ENCODE data around the gene DTNBP1.

The DTNBP1 gene

GRCh38 chr6:15697895-15698294 is 35.1 kb upstream of the DTNBP1 start:
- Histone ChIP-seq H3K27ac (no peak overlapping the region), H3K36me3 (no peaks in the 10 kb centered on the region), H3K4me3 (no peak overlapping the region), H3K27me3 (no peaks in the 10 kb centered on the region), H3K4me1 (no peaks in the 10 kb centered on the region), H3K9me3 (no peaks in the 10 kb centered on the region)
- intact Hi-C loops (cut with DNase I; ENCODE audit: low total_unique reads): loop anchor here (10.0 kb wide), 1 partner anchor 577 kb away; no protein-coding TSS in a partner anchor
- no peak for DNase-seq
- TF ChIP-seq CTCF (IDR thresholded peaks at IDR 0.05): no peak

GRCh38 chr6:15691250-15691869 is 28.5 kb upstream of the DTNBP1 start:
- Histone ChIP-seq H3K4me3 (peak overlapping the region; percentile 43 to 46), H3K27me3 (no peaks in the 10 kb centered on the region), H3K36me3 (no peaks in the 10 kb centered on the region), H3K27ac (peak overlapping the region; percentile 48 to 57), H3K4me1 (peaks cover 0 to 14% (median 9%) of the 10 kb centered on the region in 4 donors), H3K9me3 (no peaks in the 10 kb centered on the region)
- peak; percentile 98 to 100 for TF ChIP-seq CTCF (IDR thresholded peaks at IDR 0.05)
- DNase-seq: peak; percentile 85 to 92
- intact Hi-C loops (cut with DNase I; ENCODE audit: low total_unique reads): loop anchor here (2.0 to 10.0 kb wide), 3 partner anchors 437 to 583 kb away; partner anchors contain the start of gene MYLIP

- DNase-seq: no peak
Measured at GRCh38 chr6:15690510-15690909, 27.7 kb upstream of the DTNBP1 start.

GRCh38 chr6:15689586-15690482 is 27.0 kb upstream of the DTNBP1 start:
- Histone ChIP-seq H3K36me3 (no peaks in the 10 kb centered on the region), H3K4me3 (no peak overlapping the region), H3K9me3 (no peaks in the 10 kb centered on the region), H3K4me1 (peaks cover 0 to 14% (median 9%) of the 10 kb centered on the region in 4 donors), H3K27ac (peak overlapping the region; percentile 48 to 57), H3K27me3 (no peaks in the 10 kb centered on the region)
- DNase-seq: no peak
- TF ChIP-seq CTCF (IDR thresholded peaks at IDR 0.05): no peak
- intact Hi-C loops (cut with DNase I; ENCODE audit: low total_unique reads): loop anchor here (2.0 to 10.0 kb wide), 3 partner anchors 439 to 585 kb away; partner anchors contain the start of gene MYLIP

More at GRCh38 chr6:15690510-15690909, 27.7 kb upstream of the DTNBP1 start:
- no peaks in the 10 kb centered on the region for H3K9me3 ChIP-seq
- H3K27me3 ChIP-seq: no peaks in the 10 kb centered on the region
- no peak for TF ChIP-seq CTCF (IDR thresholded peaks at IDR 0.05)
- H3K36me3 ChIP-seq: no peaks in the 10 kb centered on the region
- intact Hi-C loops (cut with DNase I; ENCODE audit: low total_unique reads): loop anchor here (2.0 to 10.0 kb wide), 3 partner anchors 438 to 584 kb away; partner anchors contain the start of gene MYLIP
- H3K27ac ChIP-seq: peak overlapping the region; percentile 48 to 57
- no peak overlapping the region for H3K4me3 ChIP-seq
- H3K4me1 ChIP-seq: peaks cover 0 to 14% (median 9%) of the 10 kb centered on the region in 4 donors

GRCh38 chr6:15685619-15686018 is 22.8 kb upstream of the DTNBP1 start:
- H3K36me3 ChIP-seq: no peaks in the 10 kb centered on the region
- H3K27me3 ChIP-seq: no peaks in the 10 kb centered on the region
- no peaks in the 10 kb centered on the region for H3K9me3 ChIP-seq
- H3K4me3 ChIP-seq: no peak overlapping the region
- H3K27ac ChIP-seq: no peak overlapping the region
- TF ChIP-seq CTCF (IDR thresholded peaks at IDR 0.05): no peak
- no peak for DNase-seq
- intact Hi-C loops (cut with DNase I; ENCODE audit: low total_unique reads): no loop called here
- H3K4me1 ChIP-seq: peaks cover 0 to 9% (median 4%) of the 10 kb centered on the region in 4 donors

Measured in tibial artery (tissue), 4 donors.